Left ventricle myocardium inferior (tissue), 1 donor: ENCODE data around the gene GPR183. TPM values are rescaled to one million over a fixed set of nuclear protein-coding genes. Genes with fewer than 3 reads are reported as not detected.

Experiments used
- DNase-seq: peaks from one replicate; pipeline ENCODE4 v3.0.0-alpha.2; 2020
- H3K27ac ChIP-seq: fragments of 200-600 bp; replicated peaks from 2 replicates; pipeline ENCODE4 v1.8.0; 2021
- H3K27me3 ChIP-seq: fragments of 200-600 bp; 2 replicates; pipeline ENCODE4 v1.8.0; 2021; ENCODE audit warnings: low read depth
- H3K36me3 ChIP-seq: fragments of 200-600 bp; 2 replicates; pipeline ENCODE4 v1.8.0; 2021
- H3K4me1 ChIP-seq: fragments of 200-600 bp; 2 replicates; pipeline ENCODE4 v1.8.0; 2021
- H3K4me3 ChIP-seq: fragments of 200-600 bp; 2 replicates; pipeline ENCODE4 v1.8.0; 2021; ENCODE audit warnings: mild to moderate bottlenecking, moderate library complexity
- H3K9me3 ChIP-seq: fragments of 200-600 bp; replicated peaks from 2 replicates; pipeline ENCODE4 v1.8.0; 2021
- CTCF ChIP-seq: fragments of 200-600 bp; IDR thresholded peaks from 2 replicates; pipeline ENCODE4 v1.8.0; 2021; ENCODE audit warnings: antibody characterized with exemption, mild to moderate bottlenecking, borderline replicate concordance
- intact Hi-C: fragments of 100-400 bp; cut with micrococcal nuclease; formaldehyde crosslinking; loops from one replicate; pipeline ENCODE4 v1.11.0; 2022
- total RNA-seq: library from RNA; stranded (reverse); fragmentation: NEBNext Ultra II Directional; extraction: Animal tissue kit (Norgen Biotek cat#: 25700); gene quantifications from one replicate; pipeline ENCODE4 v1.2.1, GENCODE V29; 2021
- donor health status: DM: no; HTN: yes; CAD: no; lungs with severe emphysema.

The GPR183 gene
- total RNA-seq, 1 donor from 2014 or later: 1.7 TPM

GRCh38 chr13:99268822-99269221 lies 38.4 kb downstream of the GPR183 start:
- Histone ChIP-seq H3K4me1 (peaks cover 20% of the 10 kb centered on the region), H3K27me3 (no peaks in the 10 kb centered on the region), H3K36me3 (no peaks in the 10 kb centered on the region), H3K4me3 (no peak overlapping the region), H3K9me3 (peaks cover 9% of the 10 kb centered on the region), H3K27ac (no peak overlapping the region)
- DNase-seq: no peak
- no peak for TF ChIP-seq CTCF
- intact Hi-C loops: loop anchor here (5.0 kb wide), 2 partner anchors 92 to 168 kb away; no protein-coding TSS in a partner anchor

GRCh38 chr13:99267927-99268326 lies 39.3 kb downstream of the GPR183 start:
- intact Hi-C loops: loop anchor here (5.0 kb wide), 2 partner anchors 91 to 169 kb away; no protein-coding TSS in a partner anchor
- Histone ChIP-seq H3K36me3 (no peaks in the 10 kb centered on the region), H3K4me3 (no peak overlapping the region), H3K27me3 (no peaks in the 10 kb centered on the region), H3K4me1 (peaks cover 21% of the 10 kb centered on the region), H3K27ac (no peak overlapping the region), H3K9me3 (peaks cover 9% of the 10 kb centered on the region)
- DNase-seq: no peak
- no peak for TF ChIP-seq CTCF

GRCh38 chr13:99266827-99267226 lies 40.4 kb downstream of the GPR183 start:
- TF ChIP-seq CTCF: no peak
- peaks cover 24% of the 10 kb centered on the region for H3K4me1 ChIP-seq
- no peak overlapping the region for H3K27ac ChIP-seq
- intact Hi-C loops: loop anchor here (5.0 kb wide), 2 partner anchors 90 to 170 kb away; no protein-coding TSS in a partner anchor
- no peak overlapping the region for H3K4me3 ChIP-seq
- H3K9me3 ChIP-seq: no peaks in the 10 kb centered on the region
- no peaks in the 10 kb centered on the region for H3K36me3 ChIP-seq
- no peak for DNase-seq
- no peaks in the 10 kb centered on the region for H3K27me3 ChIP-seq

- no peak overlapping the region for H3K4me3 ChIP-seq
- peak; percentile 78 for TF ChIP-seq CTCF
- intact Hi-C loops: loop anchor here (5.0 kb wide), 2 partner anchors 89 to 171 kb away; no protein-coding TSS in a partner anchor
- peaks cover 24% of the 10 kb centered on the region for H3K4me1 ChIP-seq
- DNase-seq: no peak
- H3K27ac ChIP-seq: no peak overlapping the region
- no peaks in the 10 kb centered on the region for H3K9me3 ChIP-seq
- no peaks in the 10 kb centered on the region for H3K27me3 ChIP-seq
- H3K36me3 ChIP-seq: no peaks in the 10 kb centered on the region
Observed at GRCh38 chr13:99265821-99266426, 41.3 kb downstream of the GPR183 start.

GRCh38 chr13:99265162-99265800 lies 41.9 kb downstream of the GPR183 start:
- H3K4me3 ChIP-seq: no peak overlapping the region
- no peak for TF ChIP-seq CTCF
- H3K4me1 ChIP-seq: peaks cover 24% of the 10 kb centered on the region
- H3K36me3 ChIP-seq: no peaks in the 10 kb centered on the region
- no peak overlapping the region for H3K27ac ChIP-seq
- H3K27me3 ChIP-seq: no peaks in the 10 kb centered on the region
- no peak for DNase-seq
- intact Hi-C loops: loop anchor here (5.0 kb wide), 2 partner anchors 88 to 172 kb away; no protein-coding TSS in a partner anchor
- H3K9me3 ChIP-seq: no peaks in the 10 kb centered on the region
